GM18507 (cell line): Measurements from ENCODE around the gene SLC6A9.
A peak's percentile ranks its signal among the peaks of the same experiment; 100 is the strongest.

ENCODE experiments used
- DNase-seq: peaks from one replicate; pipeline ENCODE4 v3.0.0; 2011; ENCODE audit warnings: low read depth; ENCODE audit not compliant: insufficient read length; ENCODE audit errors: extremely low spot score
- FAIRE-seq: peaks from 2 replicates; lab custom pipeline; 2011; peaks lifted over from hg19 to GRCh38; lab: Jason Lieb, UNC

Gene SLC6A9

GRCh38 chr1:44012941-44013609 is 18.2 kb downstream of the SLC6A9 start:
- no peak for FAIRE-seq
- no peak for DNase-seq

GRCh38 chr1:44012404-44012803 is 18.9 kb downstream of the SLC6A9 start:
- FAIRE-seq = no peak
- no peak for DNase-seq

DNA sequence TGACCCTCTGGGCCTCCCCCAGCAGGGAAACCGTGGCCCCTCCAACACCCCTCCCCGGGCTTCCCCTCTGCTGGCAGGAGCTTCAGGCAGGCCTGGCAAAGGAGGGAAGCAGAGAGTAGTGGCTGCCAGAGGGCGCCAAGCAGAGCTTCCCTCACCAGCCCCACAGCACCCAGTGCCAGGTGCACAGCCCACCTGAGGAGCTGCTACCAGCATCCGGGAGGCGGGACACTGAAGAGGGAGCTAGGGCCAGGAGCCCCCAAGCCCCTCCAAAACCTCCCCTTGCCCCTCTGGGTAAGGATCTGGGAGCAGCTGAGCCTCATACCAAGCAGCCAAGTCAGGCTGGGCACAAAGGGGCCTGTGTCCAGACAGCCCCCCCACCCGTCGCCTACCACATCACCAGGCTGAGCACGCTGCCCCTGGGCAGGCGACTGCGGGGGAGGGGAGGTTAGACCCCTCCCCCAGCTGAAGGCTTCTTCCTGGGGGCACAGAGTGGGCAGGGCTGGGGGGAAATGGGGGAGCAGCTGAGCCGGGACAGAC is 20.3 kb downstream of the SLC6A9 start:
- no peak for FAIRE-seq

DNA sequence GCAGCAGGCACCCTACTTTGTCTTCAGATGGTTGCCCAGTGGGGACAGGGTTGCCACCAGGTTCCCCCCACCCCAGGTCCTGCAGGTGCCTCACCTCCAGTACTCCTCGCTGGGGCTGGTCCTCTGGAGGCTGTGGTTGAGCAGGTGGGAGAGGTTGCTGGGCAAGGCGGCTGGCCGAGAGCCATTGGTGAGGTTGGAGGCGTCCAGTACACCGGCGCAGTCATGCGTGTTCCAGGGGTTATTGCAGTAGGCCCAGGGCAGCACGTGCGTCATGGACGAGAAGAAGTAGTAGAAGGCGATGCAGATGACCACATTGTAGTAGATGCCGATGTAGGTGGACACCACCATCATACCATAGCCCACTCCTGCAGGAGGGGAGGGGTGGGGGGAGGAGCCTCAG is 23.0 kb downstream of the SLC6A9 start:
- no peak for FAIRE-seq
- no peak for DNase-seq

More for the DNA sequence above, 20.3 kb downstream of the SLC6A9 start:
- DNase-seq = no peak

DNA sequence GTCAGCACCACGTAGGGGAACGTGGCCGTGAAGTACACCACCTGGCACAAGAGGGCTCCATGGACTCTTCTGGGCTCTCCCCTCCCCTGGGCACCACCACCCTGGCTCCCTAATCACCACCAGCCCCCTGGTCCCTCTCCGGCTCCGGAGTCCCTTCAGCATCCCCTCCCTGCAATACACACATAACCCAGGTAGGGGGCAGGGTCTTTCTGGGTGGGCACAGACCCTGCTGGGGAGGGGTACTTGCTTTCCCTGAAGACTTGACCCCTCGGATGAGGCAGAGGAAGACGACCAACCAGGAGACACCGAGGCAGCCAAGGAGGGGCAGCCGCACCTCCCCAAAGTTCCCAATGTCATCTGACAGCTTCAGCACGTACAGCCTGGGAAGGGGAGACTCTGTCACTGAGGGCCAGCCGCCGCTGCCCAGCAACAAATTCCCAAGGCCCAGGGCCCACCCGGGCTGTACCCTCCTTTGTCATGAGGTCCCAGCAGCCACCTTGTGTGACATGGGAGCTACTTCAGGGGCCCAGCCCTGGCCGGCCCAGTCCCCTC is 28.6 kb downstream of the SLC6A9 start:
- DNase-seq (no peak), FAIRE-seq (no peak)

DNA sequence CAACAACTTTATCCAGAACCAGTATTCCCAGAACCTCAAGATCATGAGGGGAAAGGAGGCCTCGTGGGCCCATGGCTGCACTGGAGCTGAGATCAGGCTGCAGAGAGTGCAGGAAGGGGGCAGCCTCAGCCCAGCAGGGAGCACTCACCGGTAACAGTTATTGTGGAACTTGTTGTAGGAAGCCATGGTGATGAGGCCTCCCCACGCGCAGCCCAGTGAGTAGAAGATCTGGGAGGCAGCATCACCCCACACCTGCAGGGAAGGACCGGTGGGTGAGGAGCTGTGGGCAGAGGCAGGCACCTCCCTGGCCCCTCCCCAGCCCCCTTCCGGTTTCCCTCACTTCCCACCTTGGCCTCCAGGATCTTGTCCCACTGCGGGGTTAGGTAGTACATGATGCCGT is 29.1 kb downstream of the SLC6A9 start:
- FAIRE-seq = no peak

GRCh38 chr1:44000122-44000665 is 31.1 kb downstream of the SLC6A9 start:
- DNase-seq = no peak
- FAIRE-seq = no peak

More for the DNA sequence above, 29.1 kb downstream of the SLC6A9 start:
- no peak for DNase-seq

GRCh38 chr1:43999455-43999854 is 31.8 kb downstream of the SLC6A9 start:
- DNase-seq (no peak), FAIRE-seq (no peak)

- DNase-seq (no peak), FAIRE-seq (no peak)
Observed at GRCh38 chr1:43998000-43998378, 33.3 kb downstream of the SLC6A9 start.

GRCh38 chr1:43997295-43997999 is 33.8 kb downstream of the SLC6A9 start:
- DNase-seq (no peak), FAIRE-seq (no peak)

DNA sequence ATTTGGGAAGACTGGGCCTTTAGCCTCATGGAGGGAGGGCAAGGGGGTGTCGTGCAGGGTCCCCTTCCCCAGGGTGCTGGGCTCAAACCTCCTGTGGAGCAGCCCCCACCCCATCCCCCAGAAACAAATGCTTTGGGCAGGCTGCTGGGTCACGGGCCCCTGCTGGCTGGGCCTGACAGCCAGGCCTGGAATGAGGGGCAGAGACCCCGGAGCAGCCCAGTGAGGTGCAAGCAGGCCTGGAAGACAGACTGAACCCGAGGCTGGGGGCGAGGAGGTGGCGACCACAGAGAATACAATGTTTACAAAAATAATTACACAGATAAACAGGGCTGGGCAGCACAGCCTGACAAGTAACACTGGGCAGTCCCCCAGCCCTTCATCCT is 34.5 kb downstream of the SLC6A9 start:
- FAIRE-seq (no peak), DNase-seq (no peak)

GRCh38 chr1:43995984-43996732 is 35.1 kb downstream of the SLC6A9 start:
- FAIRE-seq (no peak), DNase-seq (no peak)

- no peak for DNase-seq
- peak; percentile 41 for FAIRE-seq
Observed at GRCh38 chr1:43994794-43995790, 36.2 kb downstream of the SLC6A9 start.

DNA sequence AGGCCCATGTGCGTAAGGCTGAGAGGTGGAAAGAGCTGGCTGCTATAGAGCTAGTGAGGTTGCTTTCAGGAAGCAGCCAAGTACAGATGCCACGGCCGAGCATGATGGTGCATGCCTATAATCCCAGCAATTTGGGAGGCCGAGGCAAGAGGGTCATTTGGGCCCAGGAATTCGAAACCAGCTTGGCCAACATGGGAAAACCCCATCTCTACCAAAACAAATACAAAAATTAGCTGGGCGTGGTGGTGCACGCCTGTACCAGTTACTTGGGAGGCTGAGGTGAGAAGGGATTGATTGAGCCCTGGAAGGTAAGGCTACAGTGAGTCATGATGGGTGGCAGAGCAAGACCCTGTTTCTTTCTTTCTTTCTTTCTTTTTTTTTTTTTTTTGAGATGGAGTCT is 37.2 kb downstream of the SLC6A9 start:
- FAIRE-seq = no peak
- DNase-seq = no peak

GRCh38 chr1:43993206-43993914 is 37.9 kb downstream of the SLC6A9 start:
- no peak for FAIRE-seq

GRCh38 chr1:43992232-43992995 is 38.8 kb downstream of the SLC6A9 start:
- no peak for FAIRE-seq
- no peak for DNase-seq

More at GRCh38 chr1:43993206-43993914, 37.9 kb downstream of the SLC6A9 start:
- no peak for DNase-seq

GRCh38 chr1:43991476-43992231 is 39.6 kb downstream of the SLC6A9 start, which contains the start of gene CCDC24:
Gene CCDC24 (plus strand): TSS chr1:43991599. CDS start chr1:43991879, 280 bp downstream.
- peak; percentile 84 for FAIRE-seq
- peak; percentile 75 for DNase-seq
